Renal pelvis (tissue), 4 donors: Measurements from ENCODE around the gene GRIN2D. TPM values are rescaled to one million over a fixed set of nuclear protein-coding genes. Genes with fewer than 3 reads are reported as not detected.

Experiments
- DNase-seq: peaks from one replicate; pipeline ENCODE4 v3.0.0-alpha.2; 2013
- polyA plus RNA-seq, 3 donors: library from polyadenylated mRNA; unstranded; fragments of 120-200 nt; gene quantifications; one replicate each; pipeline ENCODE4 v1.2.1, GENCODE V29; 2013; ENCODE audit not compliant: insufficient read length in 3 of 3

The GRIN2D gene
- polyA plus RNA-seq, 3 donors: 0.52 to 0.83 (median 0.71) TPM

GRCh38 chr19:48397263-48398101 is 4.0 kb downstream of the GRIN2D start:
- no peak for DNase-seq

GRCh38 chr19:48398102-48398374 is 4.6 kb downstream of the GRIN2D start:
- DNase-seq: no peak

- peak; percentile 62 for DNase-seq
These were observed 5.1 kb downstream of the GRIN2D start for GRCh38 chr19:48398375-48399235.

GRCh38 chr19:48400018-48400742 is 6.7 kb downstream of the GRIN2D start:
- no peak for DNase-seq

- DNase-seq: no peak
These were observed 7.8 kb downstream of the GRIN2D start for GRCh38 chr19:48401287-48401686.

GRCh38 chr19:48403606-48404005 is 10.1 kb downstream of the GRIN2D start:
- no peak for DNase-seq

GRCh38 chr19:48405010-48405659 is 11.7 kb downstream of the GRIN2D start:
- DNase-seq: no peak

GRCh38 chr19:48405850-48406249 is 12.4 kb downstream of the GRIN2D start:
- DNase-seq: no peak

- no peak for DNase-seq
These were observed 20.6 kb downstream of the GRIN2D start for GRCh38 chr19:48413879-48414587.

- DNase-seq: no peak
These were observed 21.9 kb downstream of the GRIN2D start for GRCh38 chr19:48415395-48415794.

- DNase-seq: no peak
These were observed 22.3 kb downstream of the GRIN2D start for GRCh38 chr19:48415806-48416221.

GRCh38 chr19:48417421-48417820 is 24.0 kb downstream of the GRIN2D start:
- DNase-seq: no peak

GRCh38 chr19:48418317-48419064 is 25.0 kb downstream of the GRIN2D start:
- DNase-seq: no peak

GRCh38 chr19:48419158-48419920 is 25.9 kb downstream of the GRIN2D start:
- DNase-seq: no peak

- no peak for DNase-seq
These were observed 28.1 kb downstream of the GRIN2D start for GRCh38 chr19:48421548-48421947.

GRCh38 chr19:48424694-48425219 is 31.3 kb downstream of the GRIN2D start:
- no peak for DNase-seq

GRCh38 chr19:48428670-48429069 is 35.2 kb downstream of the GRIN2D start:
- DNase-seq: no peak

GRCh38 chr19:48433337-48433736 is 39.9 kb downstream of the GRIN2D start:
- no peak for DNase-seq

GRCh38 chr19:48436586-48436985 is 43.1 kb downstream of the GRIN2D start:
- no peak for DNase-seq
